DMS153 treated with DMSO at 0.1 percent for 48 hours (cell line): Measurements from ENCODE around the gene LENEP.
"Not testable (repeated sequence)": the region's sequence is repeated elsewhere in the genome, so short reads cannot be mapped to it uniquely, and the experiment has no call there.

ENCODE experiments used
- DNase-seq: peaks from one replicate; lab custom pipeline; 2025; ENCODE audit not compliant: unreplicated experiment; lab: John Stamatoyannopoulos, UW

LENEP gene

GRCh38 chr1:154974808-154975408 lies 18.5 kb upstream of the LENEP start:
- peak; percentile 99 for DNase-seq

- DNase-seq, result no peak
Observed at GRCh38 chr1:154975409-154976059, 17.9 kb upstream of the LENEP start.

- DNase-seq, result not testable (repeated sequence)
Observed at GRCh38 chr1:154977762-154978161, 15.6 kb upstream of the LENEP start.

GRCh38 chr1:154978360-154978759 lies 15.0 kb upstream of the LENEP start:
- DNase-seq, result no peak

DNA sequence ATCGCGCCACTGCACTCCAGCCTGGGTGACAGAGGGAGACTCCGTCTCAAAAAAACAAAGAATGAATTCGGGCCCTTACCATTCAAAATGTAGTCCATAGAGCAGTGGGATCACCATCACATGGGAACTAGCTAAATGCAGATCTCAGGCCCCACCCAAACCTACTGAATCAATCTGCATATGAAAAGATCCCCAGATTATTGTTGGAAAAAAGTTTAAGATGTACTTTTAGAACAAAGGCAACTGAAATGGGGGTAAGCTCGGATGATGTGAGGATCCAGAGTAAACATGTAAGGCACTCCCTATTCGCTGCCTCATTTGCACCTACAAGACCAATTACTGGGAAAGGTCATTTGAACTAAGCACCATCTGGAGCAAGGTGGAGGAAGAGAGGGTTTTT lies 11.0 kb upstream of the LENEP start:
- no peak for DNase-seq

GRCh38 chr1:154982897-154983648 lies 10.3 kb upstream of the LENEP start, which contains the start of gene FLAD1:
Gene FLAD1, plus strand, starts transcription at chr1:154983344. Its CDS starts 351 bp downstream, at chr1:154983695.
- peak; percentile 100 for DNase-seq

GRCh38 chr1:154983776-154984466 lies 9.5 kb upstream of the LENEP start:
- DNase-seq, result no peak

DNA sequence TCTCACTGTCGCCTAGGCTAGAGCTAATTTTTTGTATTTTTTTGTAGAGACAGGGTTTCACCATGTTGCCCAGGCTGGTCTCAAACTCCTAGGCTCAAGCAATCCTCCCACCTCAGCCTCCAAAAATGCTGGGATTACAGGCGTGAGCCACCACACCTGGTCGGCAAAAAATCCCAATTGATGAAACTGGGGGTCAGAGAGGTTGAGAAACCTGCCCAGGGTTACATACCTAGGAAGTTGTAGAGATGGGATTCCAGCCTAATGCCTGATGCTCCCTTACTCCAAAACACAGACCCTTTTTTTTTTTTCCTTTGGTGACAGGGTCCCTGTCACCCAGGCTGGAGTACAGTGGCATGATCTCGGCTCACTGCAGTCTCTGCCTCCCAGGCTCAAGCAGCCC lies 6.7 kb upstream of the LENEP start:
- not testable (repeated sequence) for DNase-seq

DNA sequence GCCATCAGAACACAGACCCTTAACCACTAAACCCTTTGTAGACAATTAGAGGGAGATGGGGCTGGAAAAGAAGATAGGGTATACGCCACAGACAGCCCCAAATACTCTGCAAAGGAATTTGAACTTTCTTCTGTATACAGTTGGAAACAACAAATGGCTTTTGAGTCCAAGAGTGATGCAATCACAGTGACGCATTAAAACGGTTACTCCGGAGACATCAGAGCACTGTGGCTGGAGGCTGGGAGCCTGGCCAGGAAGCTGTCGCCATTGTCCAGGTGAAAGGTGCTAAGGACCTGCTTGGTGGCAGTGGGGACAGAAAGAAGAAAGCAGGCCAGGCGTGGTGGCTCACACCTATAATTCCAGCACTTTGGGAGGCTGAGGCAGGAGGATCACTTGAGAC lies 6.1 kb upstream of the LENEP start:
- DNase-seq, result no peak

DNA sequence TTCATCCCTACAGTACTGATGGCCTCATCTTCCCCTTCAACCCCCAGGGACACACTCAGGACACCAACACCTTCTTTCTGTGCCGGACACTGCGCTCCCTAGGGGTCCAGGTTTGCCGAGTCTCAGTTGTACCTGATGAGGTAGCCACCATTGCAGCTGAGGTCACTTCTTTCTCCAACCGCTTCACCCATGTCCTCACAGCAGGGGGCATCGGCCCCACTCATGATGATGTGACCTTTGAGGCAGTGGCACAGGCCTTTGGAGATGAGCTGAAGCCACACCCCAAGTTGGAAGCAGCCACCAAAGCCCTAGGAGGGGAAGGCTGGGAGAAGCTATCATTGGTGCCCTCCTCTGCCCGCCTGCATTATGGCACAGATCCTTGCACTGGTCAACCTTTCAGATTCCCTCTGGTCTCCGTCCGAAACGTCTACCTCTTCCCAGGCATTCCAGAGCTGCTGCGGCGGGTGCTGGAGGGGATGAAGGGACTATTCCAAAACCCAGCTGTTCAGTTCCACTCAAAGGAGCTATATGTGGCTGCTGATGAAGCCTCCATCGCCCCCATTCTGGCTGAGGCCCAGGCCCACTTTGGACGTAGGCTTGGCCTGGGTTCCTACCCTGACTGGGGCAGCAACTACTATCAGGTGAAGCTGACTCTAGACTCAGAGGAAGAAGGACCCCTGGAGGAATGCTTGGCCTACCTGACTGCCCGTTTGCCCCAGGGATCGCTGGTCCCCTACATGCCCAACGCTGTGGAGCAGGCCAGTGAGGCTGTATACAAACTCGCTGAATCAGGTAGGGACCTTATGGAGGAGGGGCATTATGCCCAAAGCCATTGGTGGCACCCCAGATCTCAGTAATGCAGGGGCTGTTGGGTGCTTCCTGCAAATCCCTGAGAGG lies 5.1 kb upstream of the LENEP start:
- DNase-seq, result no peak

GRCh38 chr1:154989195-154989860 lies 4.1 kb upstream of the LENEP start:
- no peak for DNase-seq

DNA sequence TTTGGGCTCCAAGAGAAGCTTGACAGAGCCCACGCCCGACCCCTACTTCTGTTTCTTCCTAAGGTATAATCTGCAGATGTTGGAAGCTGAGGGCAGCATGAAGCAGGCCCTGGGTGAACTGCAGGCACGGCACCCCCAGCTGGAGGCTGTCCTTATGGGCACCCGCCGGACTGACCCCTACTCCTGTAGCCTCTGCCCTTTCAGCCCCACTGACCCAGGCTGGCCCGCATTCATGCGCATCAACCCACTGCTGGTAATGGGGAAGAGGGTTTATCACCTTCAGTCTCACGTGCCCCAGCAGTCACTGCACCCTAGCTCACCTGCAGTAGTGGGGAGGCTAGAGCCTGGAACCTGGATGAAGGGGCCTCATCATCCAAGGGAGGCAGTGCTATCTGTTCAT lies 3.1 kb upstream of the LENEP start:
- no peak for DNase-seq

- no peak for DNase-seq
Observed at GRCh38 chr1:154992721-154993571, 440 bp upstream of the LENEP start.

DNA sequence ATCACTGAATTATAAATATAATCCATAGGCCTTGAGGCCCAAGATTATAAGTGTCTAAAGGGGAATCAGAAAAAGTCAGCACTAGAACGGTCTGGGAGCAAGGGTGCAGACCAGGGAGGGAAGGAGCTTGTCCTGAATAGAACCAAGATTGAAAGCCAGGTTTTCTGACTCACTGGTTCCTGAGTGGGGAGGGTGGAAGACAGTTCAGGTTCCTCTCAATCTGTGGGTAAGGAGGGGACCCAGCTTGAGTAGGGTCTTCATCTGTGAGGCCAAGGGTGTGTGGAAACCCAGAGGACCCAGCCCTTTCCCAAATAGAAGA lies 842 bp downstream of the LENEP start:
- DNase-seq, result no peak

GRCh38 chr1:154994591-154994990 lies 1.2 kb downstream of the LENEP start:
- DNase-seq, result no peak

DNA sequence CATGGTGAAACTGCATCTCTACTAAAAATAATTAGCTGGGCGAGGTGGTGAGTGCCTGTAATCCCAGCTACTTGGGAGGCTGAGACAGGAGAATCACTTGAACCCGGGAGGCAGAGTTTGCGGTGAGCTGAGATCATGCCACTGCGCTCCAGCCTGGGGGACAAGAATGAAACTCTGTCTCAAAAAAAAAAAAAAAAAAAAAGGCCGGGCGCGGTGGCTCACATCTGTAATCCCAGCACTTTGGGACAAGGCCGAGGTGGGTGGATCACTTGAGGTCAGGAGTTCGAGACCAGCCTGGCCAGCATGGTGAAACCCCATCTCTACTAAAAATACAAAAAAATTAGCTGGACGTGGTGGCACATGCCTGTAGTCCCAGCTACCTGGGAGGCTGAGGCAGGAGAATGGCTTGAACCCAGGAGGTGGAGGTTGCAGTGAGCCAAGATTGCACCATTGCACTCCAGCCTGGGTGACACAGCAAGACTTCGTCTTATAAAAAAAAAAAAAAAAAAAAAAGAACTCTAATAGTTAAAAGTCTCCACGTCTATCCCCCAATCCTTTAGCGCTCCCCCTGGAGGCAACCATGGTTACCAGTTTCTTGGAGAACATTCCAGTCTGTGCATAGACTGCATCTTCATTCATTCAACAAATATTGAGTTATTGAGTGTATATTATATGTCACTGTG lies 2.1 kb downstream of the LENEP start:
- DNase-seq, result not testable (repeated sequence)

- DNase-seq, result no peak
Observed at GRCh38 chr1:154996966-154997701, 3.7 kb downstream of the LENEP start.

DNA sequence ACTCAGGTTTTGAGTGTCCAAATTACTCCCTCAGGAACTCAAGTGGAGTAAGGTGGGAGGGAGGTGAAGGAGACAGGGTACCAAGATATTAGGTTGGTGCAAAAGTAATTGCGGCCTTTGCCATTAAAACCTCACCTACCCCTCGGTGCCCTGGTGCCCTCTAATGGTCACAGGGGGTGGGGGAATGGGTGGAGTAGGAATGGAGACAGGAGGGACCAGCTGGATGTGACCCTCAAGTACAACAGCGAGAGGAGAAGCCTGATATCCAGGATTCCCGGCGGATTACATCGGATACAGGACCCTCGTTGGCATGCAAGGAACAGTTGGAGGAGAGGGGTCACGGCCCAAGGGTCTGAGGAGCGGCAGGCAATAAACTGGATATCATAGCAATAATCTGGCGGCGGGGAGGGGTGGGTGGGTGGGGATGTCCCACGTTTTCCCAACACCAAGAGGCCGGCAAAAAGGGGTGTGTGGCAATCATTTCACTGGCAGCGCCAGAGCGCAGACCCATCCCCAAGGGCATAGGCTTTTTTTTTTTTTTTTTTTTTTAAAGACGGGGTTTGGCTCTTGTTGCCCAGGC lies 4.9 kb downstream of the LENEP start:
- DNase-seq, result no peak
